Thymus (tissue), 11 donors: ENCODE measurements around the gene MACC1. TPM values are rescaled to one million over a fixed set of nuclear protein-coding genes. Genes with fewer than 3 reads are reported as not detected.

Experiments used
- DNase-seq, 9 donors: peaks; one replicate each; pipeline ENCODE4 v3.0.0-alpha.2; 2013; ENCODE audit warnings: low spot score in 9 of 9, low read depth in 6 of 9, missing footprints in 1 of 9
- H3K27ac ChIP-seq, 2 donors: one replicate each; pipeline ENCODE4 v1.5.1; 2013; ENCODE audit warnings: control low read depth in 1 of 2, low read depth in 1 of 2, low read length in 1 of 2, mild to moderate bottlenecking in 1 of 2, moderate library complexity in 1 of 2
- H3K27me3 ChIP-seq, 2 donors: one replicate each; pipeline ENCODE4 v1.5.1; 2013; ENCODE audit warnings: low read length in 1 of 2; ENCODE audit not compliant: control insufficient read depth in 2 of 2, insufficient read depth in 1 of 2
- H3K36me3 ChIP-seq, 2 donors: one replicate each; pipeline ENCODE4 v1.5.1; 2013; ENCODE audit warnings: low read length in 1 of 2, mild to moderate bottlenecking in 1 of 2, moderate library complexity in 1 of 2; ENCODE audit not compliant: control insufficient read depth in 2 of 2, insufficient read depth in 2 of 2
- H3K4me1 ChIP-seq, 2 donors: one replicate each; pipeline ENCODE4 v1.5.1; 2013; ENCODE audit warnings: low read length in 2 of 2; ENCODE audit not compliant: control insufficient read depth in 2 of 2, insufficient read depth in 2 of 2
- H3K4me3 ChIP-seq, 2 donors: one replicate each; pipeline ENCODE4 v1.5.1; 2013; ENCODE audit warnings: low read length in 2 of 2, control low read depth in 1 of 2, mild to moderate bottlenecking in 1 of 2
- H3K9me3 ChIP-seq, 2 donors: one replicate each; pipeline ENCODE4 v1.5.1; 2013; ENCODE audit warnings: low read length in 1 of 2, mild to moderate bottlenecking in 1 of 2; ENCODE audit not compliant: control insufficient read depth in 2 of 2, insufficient read depth in 1 of 2
- WGBS: extraction: QIAGEN DNeasy Blood & Tissue Kit; methylation state at CpG from one replicate; pipeline ENCODE4 v1.1.7; 2013; 5-methylcytosine and 5-hydroxymethylcytosine counted together
- polyA plus RNA-seq: library from polyadenylated mRNA; stranded (reverse); fragments of 200-250 nt; gene quantifications from one replicate; pipeline ENCODE4 v1.2.3, GENCODE V29; 2013
- total RNA-seq: library from RNA; stranded (reverse); fragments of 120-200 nt; gene quantifications from one replicate; pipeline ENCODE4 v1.2.4, GENCODE V29; 2013
- donor health status: healthy.

Gene MACC1
- total and polyA plus RNA-seq, 2 donors = 0.84 to 2.2 TPM

- WGBS = 97% methylated on average over 3 of the region's 3 CpGs
- Histone ChIP-seq H3K9me3 (no peaks in the 10 kb centered on the region), H3K4me1 (no peaks in the 10 kb centered on the region), H3K27ac (no peak overlapping the region), H3K36me3 (no peaks in the 10 kb centered on the region), H3K27me3 (no peaks in the 10 kb centered on the region), H3K4me3 (no peak overlapping the region)
- no peak for DNase-seq
Observed at GRCh38 chr7:20157456-20157855, 59.7 kb downstream of the MACC1 start.

- DNase-seq = no peak
- Histone ChIP-seq H3K9me3 (no peaks in the 10 kb centered on the region), H3K4me3 (no peak overlapping the region), H3K27me3 (no peaks in the 10 kb centered on the region), H3K4me1 (no peaks in the 10 kb centered on the region), H3K36me3 (no peaks in the 10 kb centered on the region), H3K27ac (no peak overlapping the region)
- WGBS = 95% methylated on average over 5 of the region's 5 CpGs
Observed at GRCh38 chr7:20153999-20154398, 63.2 kb downstream of the MACC1 start.

- Histone ChIP-seq H3K9me3 (no peaks in the 10 kb centered on the region), H3K27ac (no peak overlapping the region), H3K27me3 (no peaks in the 10 kb centered on the region), H3K36me3 (no peaks in the 10 kb centered on the region), H3K4me3 (no peak overlapping the region), H3K4me1 (no peaks in the 10 kb centered on the region)
- WGBS = 73% methylated on average over 2 of the region's 2 CpGs
- DNase-seq = no peak
Observed at GRCh38 chr7:20153567-20153966, 63.6 kb downstream of the MACC1 start.

- no peaks in the 10 kb centered on the region for H3K9me3 ChIP-seq
- H3K27ac ChIP-seq = no peak overlapping the region
- H3K36me3 ChIP-seq = no peaks in the 10 kb centered on the region
- DNase-seq = no peak
- H3K4me3 ChIP-seq = no peak overlapping the region
- H3K4me1 ChIP-seq = no peaks in the 10 kb centered on the region
- no peaks in the 10 kb centered on the region for H3K27me3 ChIP-seq
Observed at GRCh38 chr7:20152511-20152910, 64.7 kb downstream of the MACC1 start.

- no peaks in the 10 kb centered on the region for H3K4me1 ChIP-seq
- H3K27me3 ChIP-seq = no peaks in the 10 kb centered on the region
- H3K4me3 ChIP-seq = no peak overlapping the region
- DNase-seq = no peak
- H3K9me3 ChIP-seq = no peaks in the 10 kb centered on the region
- H3K27ac ChIP-seq = no peak overlapping the region
- H3K36me3 ChIP-seq = no peaks in the 10 kb centered on the region
- WGBS = 49% methylated on average over 4 of the region's 4 CpGs
Observed at GRCh38 chr7:20151708-20152456, 65.3 kb downstream of the MACC1 start.

GRCh38 chr7:20146451-20146850 lies 70.7 kb downstream of the MACC1 start:
- H3K4me1 ChIP-seq = no peaks in the 10 kb centered on the region
- no peaks in the 10 kb centered on the region for H3K9me3 ChIP-seq
- no peaks in the 10 kb centered on the region for H3K36me3 ChIP-seq
- WGBS = 90% methylated on average over 3 of the region's 3 CpGs
- no peak overlapping the region for H3K4me3 ChIP-seq
- no peak overlapping the region for H3K27ac ChIP-seq
- no peaks in the 10 kb centered on the region for H3K27me3 ChIP-seq
- no peak for DNase-seq

GRCh38 chr7:20144801-20145200 lies 72.4 kb downstream of the MACC1 start:
- Histone ChIP-seq H3K4me1 (no peaks in the 10 kb centered on the region), H3K27ac (no peak overlapping the region), H3K36me3 (no peaks in the 10 kb centered on the region), H3K9me3 (no peaks in the 10 kb centered on the region), H3K4me3 (no peak overlapping the region), H3K27me3 (no peaks in the 10 kb centered on the region)
- WGBS = 96% methylated on average over 3 of the region's 3 CpGs
- no peak for DNase-seq

GRCh38 chr7:20141666-20142065 lies 75.5 kb downstream of the MACC1 start:
- H3K27me3 ChIP-seq = no peaks in the 10 kb centered on the region
- H3K36me3 ChIP-seq = no peaks in the 10 kb centered on the region
- no peak overlapping the region for H3K27ac ChIP-seq
- H3K9me3 ChIP-seq = no peaks in the 10 kb centered on the region
- no peak for DNase-seq
- 87% methylated on average over 4 of the region's 4 CpGs for WGBS
- no peak overlapping the region for H3K4me3 ChIP-seq
- no peaks in the 10 kb centered on the region for H3K4me1 ChIP-seq

GRCh38 chr7:20141002-20141345 lies 76.2 kb downstream of the MACC1 start:
- Histone ChIP-seq H3K27ac (no peak overlapping the region), H3K4me1 (no peaks in the 10 kb centered on the region), H3K27me3 (no peaks in the 10 kb centered on the region), H3K9me3 (no peaks in the 10 kb centered on the region), H3K36me3 (no peaks in the 10 kb centered on the region), H3K4me3 (no peak overlapping the region)
- 96% methylated on average over 2 of the region's 2 CpGs for WGBS
- DNase-seq = no peak
